Neural crest cell (in vitro differentiated cells): ENCODE results near the gene IL6. TPM values are rescaled to one million over a fixed set of nuclear protein-coding genes. Genes with fewer than 3 reads are reported as not detected.

Experiments
- DNase-seq: peaks from one replicate; pipeline ENCODE4 v3.0.0; 2021; ENCODE audit warnings: low read depth, mixed read lengths, low spot score
- H3K27ac Mint-ChIP-seq: one replicate; pipeline ENCODE4 v1.8.0; 2021; ENCODE audit warnings: mild to moderate bottlenecking, mixed read lengths; ENCODE audit not compliant: unreplicated experiment
- H3K27me3 Mint-ChIP-seq: 2 replicates; pipeline ENCODE4 v1.8.0; 2021; ENCODE audit warnings: low read depth, mild to moderate bottlenecking, mixed read lengths
- H3K36me3 Mint-ChIP-seq: 2 replicates; pipeline ENCODE4 v1.8.0; 2021; ENCODE audit warnings: low read depth, mild to moderate bottlenecking, mixed read lengths
- H3K4me1 Mint-ChIP-seq: 2 replicates; pipeline ENCODE4 v1.8.0; 2021; ENCODE audit warnings: mixed read lengths
- H3K4me3 Mint-ChIP-seq: one replicate; pipeline ENCODE4 v1.8.0; 2021; ENCODE audit warnings: mild to moderate bottlenecking, mixed read lengths
- H3K9me3 Mint-ChIP-seq: 2 replicates; pipeline ENCODE4 v1.8.0; 2021; ENCODE audit warnings: mixed read lengths
- total RNA-seq: library from RNA; stranded (reverse); gene quantifications from 2 replicates; pipeline ENCODE4 v1.2.1, GENCODE V29; 2021
- TF ChIP-seq, protein P1 (sequence below): fragments of 200-600 bp; sonication (generic); conservative IDR thresholded peaks from 2 replicates; pipeline ENCODE4 v1.5.0; 2021; ENCODE audit warnings: antibody characterized with exemption, mild to moderate bottlenecking

Gene IL6
- total RNA-seq, 1 donor from 2014 or later: not detected

DNA sequence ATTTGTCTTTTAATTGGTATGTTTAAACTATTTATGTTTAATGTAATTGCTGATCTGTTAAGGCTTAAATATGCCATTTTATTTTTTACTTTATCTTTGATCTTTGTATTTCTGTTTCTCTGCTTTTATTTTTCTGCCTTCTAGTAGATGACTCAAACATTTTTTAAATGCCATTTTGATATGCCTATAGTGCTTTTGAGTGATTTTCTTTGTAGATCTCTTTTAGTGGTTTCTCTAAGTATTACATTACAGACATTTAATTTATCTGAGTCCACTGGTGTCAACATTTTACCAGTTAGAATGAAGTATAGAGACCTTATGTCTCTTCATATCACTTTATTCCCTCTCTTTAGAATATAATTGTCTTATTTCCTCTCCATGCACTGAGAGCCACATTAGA lies 32.7 kb downstream of the IL6 start:
- Mint-ChIP-seq H3K27ac (no peak overlapping the region), H3K27me3 (no peaks in the 10 kb centered on the region)
- DNase-seq: no peak

GRCh38 chr7:22762866-22763265 lies 35.9 kb downstream of the IL6 start:
- Mint-ChIP-seq H3K27ac (no peak overlapping the region), H3K36me3 (no peaks in the 10 kb centered on the region), H3K4me3 (no peak overlapping the region), H3K9me3 (peaks cover 14% of the 10 kb centered on the region), H3K4me1 (peaks cover 5% of the 10 kb centered on the region), H3K27me3 (no peaks in the 10 kb centered on the region)
- no peak for DNase-seq
- TF ChIP-seq, protein P1, sequence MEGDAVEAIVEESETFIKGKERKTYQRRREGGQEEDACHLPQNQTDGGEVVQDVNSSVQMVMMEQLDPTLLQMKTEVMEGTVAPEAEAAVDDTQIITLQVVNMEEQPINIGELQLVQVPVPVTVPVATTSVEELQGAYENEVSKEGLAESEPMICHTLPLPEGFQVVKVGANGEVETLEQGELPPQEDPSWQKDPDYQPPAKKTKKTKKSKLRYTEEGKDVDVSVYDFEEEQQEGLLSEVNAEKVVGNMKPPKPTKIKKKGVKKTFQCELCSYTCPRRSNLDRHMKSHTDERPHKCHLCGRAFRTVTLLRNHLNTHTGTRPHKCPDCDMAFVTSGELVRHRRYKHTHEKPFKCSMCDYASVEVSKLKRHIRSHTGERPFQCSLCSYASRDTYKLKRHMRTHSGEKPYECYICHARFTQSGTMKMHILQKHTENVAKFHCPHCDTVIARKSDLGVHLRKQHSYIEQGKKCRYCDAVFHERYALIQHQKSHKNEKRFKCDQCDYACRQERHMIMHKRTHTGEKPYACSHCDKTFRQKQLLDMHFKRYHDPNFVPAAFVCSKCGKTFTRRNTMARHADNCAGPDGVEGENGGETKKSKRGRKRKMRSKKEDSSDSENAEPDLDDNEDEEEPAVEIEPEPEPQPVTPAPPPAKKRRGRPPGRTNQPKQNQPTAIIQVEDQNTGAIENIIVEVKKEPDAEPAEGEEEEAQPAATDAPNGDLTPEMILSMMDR: no peak

More for the DNA sequence above, 32.7 kb downstream of the IL6 start:
- peaks cover 5% of the 10 kb centered on the region for H3K4me1 Mint-ChIP-seq
- H3K4me3 Mint-ChIP-seq: no peak overlapping the region
- TF ChIP-seq, protein P1: no peak
- peaks cover 14% of the 10 kb centered on the region for H3K9me3 Mint-ChIP-seq
- H3K36me3 Mint-ChIP-seq: no peaks in the 10 kb centered on the region

- no peaks in the 10 kb centered on the region for H3K27me3 Mint-ChIP-seq
- H3K4me3 Mint-ChIP-seq: no peak overlapping the region
- TF ChIP-seq, protein P1: no peak
- H3K36me3 Mint-ChIP-seq: no peaks in the 10 kb centered on the region
- no peaks in the 10 kb centered on the region for H3K4me1 Mint-ChIP-seq
- no peak overlapping the region for H3K27ac Mint-ChIP-seq
- no peak for DNase-seq
- peaks cover 12% of the 10 kb centered on the region for H3K9me3 Mint-ChIP-seq
Measured at GRCh38 chr7:22765609-22766008, 38.6 kb downstream of the IL6 start.

GRCh38 chr7:22771194-22771871 lies 44.3 kb downstream of the IL6 start:
- no peaks in the 10 kb centered on the region for H3K27me3 Mint-ChIP-seq
- H3K4me3 Mint-ChIP-seq: no peak overlapping the region
- DNase-seq: no peak
- no peaks in the 10 kb centered on the region for H3K36me3 Mint-ChIP-seq
- H3K4me1 Mint-ChIP-seq: no peaks in the 10 kb centered on the region
- TF ChIP-seq, protein P1: no peak
- H3K9me3 Mint-ChIP-seq: peaks cover 3% of the 10 kb centered on the region
- no peak overlapping the region for H3K27ac Mint-ChIP-seq

DNA sequence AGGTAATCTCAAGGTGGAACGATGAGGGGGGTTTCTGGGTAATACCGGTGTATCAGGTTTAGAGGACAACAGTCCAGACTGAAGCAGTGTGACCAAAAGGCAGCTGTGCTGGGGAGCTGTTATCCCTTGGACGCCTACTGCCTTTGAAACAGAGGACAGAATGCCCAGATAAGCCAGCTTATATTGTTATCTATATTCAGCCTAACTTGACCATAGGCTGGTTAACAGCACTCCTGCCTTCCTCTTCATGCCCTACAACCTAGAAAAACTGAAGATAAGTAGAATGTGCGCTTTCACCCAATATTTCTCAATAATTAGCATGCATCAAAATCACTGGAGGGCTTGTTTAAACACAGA lies 44.9 kb downstream of the IL6 start:
- H3K4me1 Mint-ChIP-seq: no peaks in the 10 kb centered on the region
- peaks cover 4% of the 10 kb centered on the region for H3K9me3 Mint-ChIP-seq
- no peaks in the 10 kb centered on the region for H3K36me3 Mint-ChIP-seq
- TF ChIP-seq, protein P1: no peak
- no peak overlapping the region for H3K27ac Mint-ChIP-seq
- H3K4me3 Mint-ChIP-seq: no peak overlapping the region
- H3K27me3 Mint-ChIP-seq: no peaks in the 10 kb centered on the region
- DNase-seq: no peak
